RWPE2 (cell line): Measurements from ENCODE around the gene FRA10AC1.

Experiments
- ATAC-seq: fragments of 200-7000 bp; cut with Tn5 transposase; 3 replicates; pipeline ENCODE4 v1.9.1; 2021; ENCODE audit warnings: low read depth
- DNase-seq: peaks from one replicate; pipeline ENCODE4 v3.0.0-alpha.2; 2020; ENCODE audit warnings: low spot score
- H3K27ac ChIP-seq: fragments of 450-650 bp; 2 replicates; pipeline ENCODE4 v1.5.1; 2017; ENCODE audit warnings: mild to moderate bottlenecking; ENCODE audit not compliant: poor library complexity, severe bottlenecking
- H3K27me3 ChIP-seq: fragments of 250-450 bp; sonication (Bioruptor Pico); 2 replicates; pipeline ENCODE4 v1.5.1; 2021; ENCODE audit warnings: mild to moderate bottlenecking, moderate library complexity; ENCODE audit not compliant: insufficient read depth, poor library complexity, severe bottlenecking
- H3K36me3 ChIP-seq: fragments of 250-450 bp; sonication (Bioruptor Pico); 2 replicates; pipeline ENCODE4 v1.5.1; 2020; ENCODE audit warnings: low read depth, mild to moderate bottlenecking, moderate library complexity
- H3K4me1 ChIP-seq: fragments of 250-450 bp; sonication (Bioruptor Pico); 2 replicates; pipeline ENCODE4 v1.5.1; 2021; ENCODE audit warnings: mild to moderate bottlenecking, moderate library complexity; ENCODE audit not compliant: insufficient read depth, poor library complexity, severe bottlenecking
- H3K4me3 ChIP-seq: fragments of 250-450 bp; sonication (Bioruptor Pico); 2 replicates; pipeline ENCODE4 v1.5.1; 2021; ENCODE audit warnings: mild to moderate bottlenecking, moderate library complexity; ENCODE audit not compliant: severe bottlenecking
- H3K9me3 ChIP-seq: fragments of 250-450 bp; sonication (Bioruptor Pico); 2 replicates; pipeline ENCODE4 v1.5.1; 2021; ENCODE audit warnings: mild to moderate bottlenecking, moderate library complexity; ENCODE audit not compliant: severe bottlenecking
- TF ChIP-seq, protein P1 (sequence below): fragments of 450-650 bp; IDR thresholded peaks from one replicate; pipeline ENCODE4 v1.5.1; 2017; ENCODE audit warnings: mild to moderate bottlenecking, moderate library complexity; ENCODE audit not compliant: poor library complexity, severe bottlenecking

Gene FRA10AC1

GRCh38 chr10:93746844-93747284, 44.5 kb upstream of the FRA10AC1 start:
- H3K27ac ChIP-seq = peak overlapping the region; percentile 58
- TF ChIP-seq, protein P1, sequence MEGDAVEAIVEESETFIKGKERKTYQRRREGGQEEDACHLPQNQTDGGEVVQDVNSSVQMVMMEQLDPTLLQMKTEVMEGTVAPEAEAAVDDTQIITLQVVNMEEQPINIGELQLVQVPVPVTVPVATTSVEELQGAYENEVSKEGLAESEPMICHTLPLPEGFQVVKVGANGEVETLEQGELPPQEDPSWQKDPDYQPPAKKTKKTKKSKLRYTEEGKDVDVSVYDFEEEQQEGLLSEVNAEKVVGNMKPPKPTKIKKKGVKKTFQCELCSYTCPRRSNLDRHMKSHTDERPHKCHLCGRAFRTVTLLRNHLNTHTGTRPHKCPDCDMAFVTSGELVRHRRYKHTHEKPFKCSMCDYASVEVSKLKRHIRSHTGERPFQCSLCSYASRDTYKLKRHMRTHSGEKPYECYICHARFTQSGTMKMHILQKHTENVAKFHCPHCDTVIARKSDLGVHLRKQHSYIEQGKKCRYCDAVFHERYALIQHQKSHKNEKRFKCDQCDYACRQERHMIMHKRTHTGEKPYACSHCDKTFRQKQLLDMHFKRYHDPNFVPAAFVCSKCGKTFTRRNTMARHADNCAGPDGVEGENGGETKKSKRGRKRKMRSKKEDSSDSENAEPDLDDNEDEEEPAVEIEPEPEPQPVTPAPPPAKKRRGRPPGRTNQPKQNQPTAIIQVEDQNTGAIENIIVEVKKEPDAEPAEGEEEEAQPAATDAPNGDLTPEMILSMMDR = peak; percentile 82
- DNase-seq (peak; percentile 94), ATAC-seq (peak; percentile 97)
- peaks cover 12% of the 10 kb centered on the region for H3K4me1 ChIP-seq
- H3K27me3 ChIP-seq = no peaks in the 10 kb centered on the region
- H3K9me3 ChIP-seq = no peaks in the 10 kb centered on the region
- no peak overlapping the region for H3K4me3 ChIP-seq
- no peaks in the 10 kb centered on the region for H3K36me3 ChIP-seq

DNA sequence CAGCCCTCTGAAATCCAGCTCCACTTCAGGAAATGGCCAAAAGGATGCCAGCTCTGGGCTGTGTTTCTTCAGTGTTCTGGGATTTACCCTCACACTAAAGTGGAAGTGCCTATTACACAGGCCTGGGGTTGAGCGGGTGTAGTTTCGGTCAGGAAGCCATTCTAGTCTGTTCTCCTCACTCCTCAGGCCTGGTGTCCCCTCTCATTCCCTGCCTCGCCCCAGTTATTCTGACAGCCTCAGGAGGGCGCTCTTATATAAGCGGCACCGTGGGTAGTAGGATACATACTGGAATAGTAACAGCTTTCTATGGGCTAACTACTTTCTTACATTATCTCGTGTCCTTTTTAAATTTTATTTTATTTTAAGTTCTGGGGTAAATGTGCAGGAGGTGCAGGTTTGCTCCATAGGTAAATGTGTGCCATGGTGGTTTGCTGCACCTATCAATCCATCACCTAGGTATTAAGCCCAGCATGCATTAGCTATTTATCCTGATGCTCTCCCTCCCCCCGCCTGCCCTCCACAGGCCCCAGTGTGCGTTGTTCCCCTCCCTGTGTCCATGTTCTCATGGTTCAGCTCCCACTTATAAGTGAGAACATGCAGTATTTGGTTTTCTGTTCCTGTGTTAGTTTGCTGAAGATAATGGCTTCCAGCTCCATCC, 43.1 kb upstream of the FRA10AC1 start:
- no peak overlapping the region for H3K4me3 ChIP-seq
- ATAC-seq (no peak), DNase-seq (no peak)
- no peaks in the 10 kb centered on the region for H3K36me3 ChIP-seq
- TF ChIP-seq, protein P1 = no peak
- no peaks in the 10 kb centered on the region for H3K9me3 ChIP-seq
- H3K4me1 ChIP-seq = peaks cover 4% of the 10 kb centered on the region
- H3K27ac ChIP-seq = no peak overlapping the region
- no peaks in the 10 kb centered on the region for H3K27me3 ChIP-seq

GRCh38 chr10:93742633-93743349, 40.4 kb upstream of the FRA10AC1 start:
- no peaks in the 10 kb centered on the region for H3K36me3 ChIP-seq
- no peak for ATAC-seq
- no peaks in the 10 kb centered on the region for H3K9me3 ChIP-seq
- DNase-seq = no peak
- H3K27me3 ChIP-seq = no peaks in the 10 kb centered on the region
- TF ChIP-seq, protein P1 = no peak
- H3K4me1 ChIP-seq = peaks cover 4% of the 10 kb centered on the region
- no peak overlapping the region for H3K4me3 ChIP-seq
- no peak overlapping the region for H3K27ac ChIP-seq

DNA sequence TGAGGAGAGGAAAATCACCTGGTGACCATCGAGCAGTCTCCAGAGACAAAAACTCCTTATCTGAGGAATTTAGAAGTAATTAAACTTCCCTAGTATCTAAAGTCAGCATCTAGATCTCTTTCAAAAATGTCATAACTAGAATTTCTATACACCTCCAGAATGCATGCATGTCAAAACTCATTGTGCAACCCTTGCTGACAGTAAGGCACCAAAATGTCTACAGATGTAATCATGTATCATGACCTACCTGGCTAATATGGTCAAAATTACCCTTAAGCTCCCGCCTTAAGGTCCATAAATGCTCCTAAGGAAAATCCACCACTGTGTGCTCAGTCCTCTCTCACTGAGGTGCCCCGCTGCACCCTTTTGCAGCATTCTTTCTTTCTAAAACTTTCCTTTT, 39.0 kb upstream of the FRA10AC1 start:
- Histone ChIP-seq H3K9me3 (no peaks in the 10 kb centered on the region), H3K27ac (no peak overlapping the region), H3K4me1 (no peaks in the 10 kb centered on the region), H3K36me3 (no peaks in the 10 kb centered on the region), H3K4me3 (no peak overlapping the region), H3K27me3 (no peaks in the 10 kb centered on the region)
- TF ChIP-seq, protein P1 = no peak
- ATAC-seq (no peak), DNase-seq (no peak)

DNA sequence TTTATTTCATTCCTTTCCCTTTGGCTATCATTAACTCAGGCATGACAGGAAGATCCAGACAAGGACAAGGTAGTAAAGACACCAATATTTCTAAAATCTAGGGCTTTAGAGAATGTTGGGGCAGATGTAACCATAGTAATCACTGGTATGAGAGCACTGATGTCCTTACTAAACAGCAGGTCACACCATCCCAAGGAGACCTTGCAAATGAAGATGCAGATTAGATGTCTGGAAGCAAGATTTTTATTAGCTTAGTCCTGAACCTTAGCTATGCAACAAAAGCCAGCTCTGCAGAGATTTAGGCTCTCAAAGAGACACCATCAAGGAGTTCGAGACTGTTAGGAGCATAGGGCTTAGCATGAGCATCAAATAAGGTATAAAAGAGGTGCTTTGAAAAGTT, 23.6 kb upstream of the FRA10AC1 start:
- Histone ChIP-seq H3K9me3 (no peaks in the 10 kb centered on the region), H3K36me3 (no peaks in the 10 kb centered on the region), H3K4me3 (no peak overlapping the region), H3K4me1 (no peaks in the 10 kb centered on the region), H3K27me3 (peaks cover 5% of the 10 kb centered on the region), H3K27ac (no peak overlapping the region)
- DNase-seq (no peak), ATAC-seq (no peak)
- TF ChIP-seq, protein P1 = no peak
